Endometrial microvascular endothelial cells (primary cell): ENCODE results near the gene RAB7A. TPM values are rescaled to one million over a fixed set of nuclear protein-coding genes. Genes with fewer than 3 reads are reported as not detected.

Experiments
- in situ Hi-C: cut with HindIII; loops from 2 replicates; pipeline ENCODE4 v1.10.0; 2017; ENCODE audit warnings: low sequenced_read_pairs, low pct_unique_long_range_greater_than_20kb; ENCODE audit errors: inconsistent ontology term
- total RNA-seq: library from RNA; depleted of rRNA; stranded (reverse); fragments of >200 nt; gene quantifications from one replicate; pipeline ENCODE4 v1.2.3, GENCODE V29; 2015; ENCODE audit errors: inconsistent ontology term

RAB7A gene
- total RNA-seq, 1 donor from 2014 or later: 77.8 TPM

DNA sequence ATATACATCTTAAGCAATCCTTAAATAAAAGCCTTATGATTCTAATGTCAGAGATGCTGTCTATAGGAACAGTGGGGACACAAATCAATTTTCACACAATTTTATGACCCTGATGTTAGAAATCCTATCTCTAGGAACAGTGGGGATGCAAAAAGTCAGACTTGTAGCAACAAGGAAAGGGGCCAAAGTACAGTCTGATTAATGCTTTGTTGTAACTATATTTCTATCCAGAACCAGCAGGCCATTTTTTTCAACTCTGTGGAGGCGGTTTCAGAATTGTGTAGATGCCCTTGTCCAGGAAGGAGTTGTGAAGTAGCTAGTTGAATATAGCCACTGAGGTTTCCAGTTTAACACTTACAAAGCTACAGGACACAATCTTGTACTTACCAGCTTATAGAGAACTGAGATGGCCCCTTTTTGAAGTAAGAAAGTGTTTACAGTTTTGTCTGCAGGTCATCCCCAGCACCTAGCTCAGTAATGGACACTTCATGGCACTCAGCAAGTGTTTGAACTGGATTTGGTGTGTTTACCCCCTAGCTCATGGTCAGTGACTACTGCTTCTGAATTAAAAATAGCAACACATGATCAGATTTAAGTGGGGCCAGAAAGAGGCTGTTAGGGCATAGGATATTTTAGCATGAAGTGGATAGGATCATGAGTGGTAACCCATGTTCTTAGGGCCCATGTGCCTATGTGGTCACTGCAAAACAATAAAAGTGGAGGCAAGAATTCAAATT lies 54.3 kb downstream of the RAB7A start:
- in situ Hi-C loops: no loop called here

- in situ Hi-C loops: no loop called here
These were observed 55.2 kb downstream of the RAB7A start for GRCh38 chr3:128781164-128781563.

DNA sequence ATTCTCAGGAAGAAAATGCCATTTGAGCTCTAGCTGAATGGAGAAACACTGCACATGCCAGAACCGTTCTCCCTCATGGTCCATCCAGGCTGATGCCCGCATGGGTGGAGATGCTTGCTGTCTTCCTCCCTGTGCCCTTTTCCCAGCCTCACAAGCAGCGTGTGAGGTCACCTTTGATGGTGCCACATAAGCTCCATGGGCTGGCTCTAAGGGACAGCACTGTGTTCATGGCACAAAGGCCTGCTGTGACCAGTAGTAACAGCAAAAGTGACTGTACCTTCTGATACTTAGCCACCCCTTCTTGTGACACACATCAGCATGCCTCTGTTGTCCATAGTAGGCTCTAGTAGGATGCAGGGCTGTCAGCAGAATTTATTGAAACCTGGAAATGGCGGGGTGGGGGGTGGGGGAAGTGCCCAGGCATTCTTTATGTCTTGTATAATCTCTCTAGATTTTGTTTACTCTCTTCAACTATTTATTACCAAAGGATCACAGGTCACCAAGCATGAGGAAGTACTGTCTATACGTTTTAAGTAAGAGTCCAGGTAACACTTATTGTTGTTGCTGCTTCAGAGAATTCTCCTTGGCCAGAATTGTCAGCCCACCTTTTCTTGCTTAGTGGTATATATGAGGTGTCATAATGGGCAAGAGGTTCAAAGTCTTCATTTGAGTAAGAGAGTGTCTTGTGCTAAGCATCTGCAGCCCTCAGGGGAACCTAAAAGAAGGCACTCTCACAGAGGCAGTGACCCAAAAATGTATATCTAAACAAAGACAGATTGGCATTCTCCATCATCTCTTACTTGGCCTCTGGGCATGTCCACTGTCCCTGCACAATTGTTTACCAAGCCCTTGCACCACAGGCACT lies 56.5 kb downstream of the RAB7A start:
- in situ Hi-C loops: no loop called here

GRCh38 chr3:128783774-128784173 lies 57.8 kb downstream of the RAB7A start:
- in situ Hi-C loops: no loop called here

DNA sequence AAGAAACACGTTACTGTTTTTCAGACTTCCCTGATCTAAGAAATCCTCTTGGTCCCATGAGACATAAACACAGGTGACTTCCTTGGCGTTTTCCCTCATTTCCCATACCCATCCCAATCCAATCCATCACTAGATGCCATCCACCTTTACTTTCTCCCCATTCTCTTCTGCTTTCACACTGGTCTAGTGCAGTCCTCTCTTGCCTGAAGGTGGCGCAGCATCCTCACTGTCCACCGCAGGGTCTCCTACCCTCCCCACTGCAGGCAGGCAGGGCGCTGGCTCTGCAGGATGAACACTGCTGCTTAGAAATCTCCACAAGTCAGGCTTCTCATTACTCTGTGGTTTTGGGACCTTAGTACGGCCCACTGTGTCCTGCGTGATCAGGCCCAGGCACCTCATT lies 58.2 kb downstream of the RAB7A start:
- in situ Hi-C loops: no loop called here

GRCh38 chr3:128784843-128785242 lies 58.9 kb downstream of the RAB7A start:
- in situ Hi-C loops: no loop called here

GRCh38 chr3:128786434-128787020 lies 60.5 kb downstream of the RAB7A start:
- in situ Hi-C loops: no loop called here

GRCh38 chr3:128787256-128788253 lies 61.6 kb downstream of the RAB7A start:
- in situ Hi-C loops: no loop called here

DNA sequence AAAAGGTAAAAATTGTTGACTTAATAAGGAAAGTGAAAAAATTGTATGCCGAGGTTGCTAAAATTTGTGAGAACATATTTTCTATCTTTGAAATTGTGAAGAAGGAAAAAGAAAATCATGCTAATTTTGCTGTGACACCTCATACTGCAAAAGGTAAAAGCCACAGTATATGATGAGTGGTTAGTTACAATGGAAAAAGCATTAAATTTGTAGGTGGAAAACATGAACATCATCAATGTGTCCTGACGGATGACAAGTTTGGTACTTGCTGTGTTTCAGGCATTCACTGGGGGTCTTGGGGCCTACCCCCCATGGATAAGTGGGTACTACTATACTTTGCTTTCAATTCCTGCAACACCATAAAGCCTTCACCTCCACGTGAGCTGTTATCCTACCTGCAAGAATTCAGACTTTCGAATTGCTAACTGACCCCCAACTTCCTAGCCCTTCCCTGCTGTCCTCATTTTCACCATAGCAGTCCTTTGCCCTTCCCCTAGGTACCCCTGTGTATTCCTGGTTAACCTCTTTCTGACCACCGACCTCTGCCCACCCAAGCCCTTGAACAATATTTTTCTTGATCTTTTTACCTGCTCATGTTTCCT lies 62.4 kb downstream of the RAB7A start:
- in situ Hi-C loops: no loop called here

DNA sequence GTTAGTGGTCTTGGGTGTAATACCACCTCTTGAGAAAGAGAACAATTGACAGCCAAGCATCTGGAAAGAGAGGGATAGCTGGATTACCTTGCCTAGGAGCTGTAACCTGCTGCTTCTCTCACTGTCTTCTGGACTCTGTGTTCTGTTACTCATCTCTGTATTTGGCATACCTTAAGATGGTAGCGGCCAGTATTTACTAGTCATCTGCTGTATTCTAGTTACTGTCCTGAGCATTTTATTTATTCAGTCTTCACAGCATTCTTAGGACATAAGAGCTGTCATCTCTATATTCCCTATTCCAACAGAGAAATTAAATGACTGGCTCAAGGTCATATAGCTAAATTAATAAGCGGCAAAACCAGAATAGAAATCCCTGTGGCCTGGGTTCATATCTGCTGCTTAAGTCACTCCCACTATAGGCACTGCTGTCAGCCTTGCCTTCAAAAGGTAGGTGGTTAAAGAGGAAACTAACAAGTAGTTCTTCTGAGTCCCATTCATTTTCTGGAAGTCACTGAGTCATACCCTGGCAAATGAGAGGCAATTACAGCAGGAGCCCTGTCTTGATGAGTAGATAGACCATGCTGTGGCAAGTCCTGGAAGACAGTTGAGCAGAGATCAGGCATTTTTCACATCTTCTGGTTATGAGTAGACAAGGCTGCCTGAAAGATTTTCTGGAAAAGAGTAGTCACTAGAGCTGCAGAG lies 68.2 kb downstream of the RAB7A start:
- in situ Hi-C loops: no loop called here

GRCh38 chr3:128794770-128795649 lies 69.0 kb downstream of the RAB7A start:
- in situ Hi-C loops: no loop called here

DNA sequence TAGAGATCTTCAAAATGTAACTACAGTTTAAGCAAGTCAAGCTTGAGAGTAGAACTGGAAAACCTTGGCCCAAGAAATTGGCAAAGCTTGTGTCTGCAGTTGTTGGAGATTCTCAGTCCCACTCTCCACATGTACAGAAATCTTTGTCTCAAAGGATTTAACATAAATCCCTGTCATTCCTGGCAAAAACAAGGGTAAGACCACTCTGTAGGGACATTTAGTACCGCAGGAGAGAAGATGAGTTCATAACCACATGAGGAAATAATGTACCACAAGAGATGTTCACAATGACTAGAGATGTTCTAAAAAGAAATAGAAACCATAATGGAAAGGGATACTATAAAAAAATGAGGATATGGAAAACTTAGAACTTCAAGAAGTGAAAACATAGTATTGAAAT lies 73.7 kb downstream of the RAB7A start:
- in situ Hi-C loops: no loop called here

GRCh38 chr3:128800241-128801187 lies 74.5 kb downstream of the RAB7A start:
- in situ Hi-C loops: no loop called here

GRCh38 chr3:128801779-128802380 lies 75.9 kb downstream of the RAB7A start:
- in situ Hi-C loops: no loop called here

GRCh38 chr3:128803307-128803706 lies 77.3 kb downstream of the RAB7A start:
- in situ Hi-C loops: no loop called here
